H1 (cell line): ENCODE measurements around the gene PPP1R3E. TPM values are rescaled to one million over a fixed set of nuclear protein-coding genes. Genes with fewer than 3 reads are reported as not detected.

Source experiments
- CTCF ChIA-PET: fragments of 300-600 bp; sonication (Branson Sonifier 250); formaldehyde crosslinking; loops from one replicate; lab custom pipeline; 2021; ENCODE audit not compliant: partially characterized antibody; lab: Charles Lee
- POLR2A ChIA-PET: fragments of 300-600 bp; sonication (Branson Sonifier 250); formaldehyde crosslinking; loops from one replicate; lab custom pipeline; 2021; ENCODE audit warnings: inconsistent platforms; ENCODE audit not compliant: partially characterized antibody; lab: Charles Lee
- DNase-seq, 2 experiments: peaks; one replicate each; pipeline versions ENCODE4 v3.0.0 to v3.0.0-alpha.2; 2010 to 2022; ENCODE audit warnings: low spot score in 2 of 2, low read depth in 1 of 2, mixed read lengths in 1 of 2
- FAIRE-seq: peaks from 2 replicates; lab custom pipeline; 2011; peaks lifted over from hg19 to GRCh38; lab: Jason Lieb, UNC
- H2AFZ ChIP-seq: 2 replicates; pipeline ENCODE4 v1.8.1; 2012; ENCODE audit warnings: low read length, inconsistent platforms
- H2AK5ac ChIP-seq: 2 replicates; pipeline ENCODE4 v1.6.1; 2013; ENCODE audit warnings: low read depth, low read length
- H2BK120ac ChIP-seq: replicated peaks from 2 replicates; pipeline ENCODE3; 2013; ENCODE audit warnings: low read depth, low read length, inconsistent platforms
- H2BK12ac ChIP-seq: 2 replicates; pipeline ENCODE4 v1.6.1; 2013; ENCODE audit warnings: low read depth, low read length
- H2BK15ac ChIP-seq: 2 replicates; pipeline ENCODE4 v1.6.1; 2013; ENCODE audit warnings: low read length
- H2BK20ac ChIP-seq: 2 replicates; pipeline ENCODE4 v1.6.1; 2013; ENCODE audit warnings: low read length
- H2BK5ac ChIP-seq: 2 replicates; pipeline ENCODE4 v1.6.1; 2013; ENCODE audit warnings: low read depth, low read length
- H3K14ac ChIP-seq: 2 replicates; pipeline ENCODE4 v1.6.1; 2013; ENCODE audit warnings: inconsistent platforms; ENCODE audit not compliant: insufficient read length
- H3K18ac ChIP-seq: 2 replicates; pipeline ENCODE4 v1.6.1; 2013; ENCODE audit warnings: low read length; ENCODE audit errors: extremely low read depth
- H3K23ac ChIP-seq: 2 replicates; pipeline ENCODE4 v1.6.1; 2013; ENCODE audit warnings: inconsistent platforms; ENCODE audit not compliant: insufficient read length
- H3K23me2 ChIP-seq: 2 replicates; pipeline ENCODE4 v1.6.1; 2013; ENCODE audit warnings: low read depth, low read length
- H3K27ac ChIP-seq: 2 replicates; pipeline ENCODE4 v1.6.1; 2011; ENCODE audit warnings: low read depth, low read length, inconsistent platforms
- H3K27me3 ChIP-seq, 4 experiments: replicated peaks in 1 of 4; 1 replicate in 1 of 4; 2 replicates in 3 of 4; pipeline versions ENCODE4 v1.6.1 to v1.8.1; 2011 to 2013; ENCODE audit warnings: low read length in 3 of 4, mild to moderate bottlenecking in 3 of 4, inconsistent platforms in 2 of 4, mixed read lengths in 2 of 4, moderate library complexity in 1 of 4; ENCODE audit not compliant: control insufficient read depth in 3 of 4, insufficient read depth in 3 of 4; ENCODE audit errors: extremely low read depth in 1 of 4
- H3K36me3 ChIP-seq, 4 experiments: 2 replicates each; pipeline versions ENCODE4 v1.6.1 to v1.8.1; 2011 to 2013; ENCODE audit warnings: mild to moderate bottlenecking in 4 of 4, low read length in 3 of 4, moderate library complexity in 2 of 4, control low read depth in 1 of 4, inconsistent platforms in 1 of 4; ENCODE audit not compliant: insufficient read depth in 4 of 4, control insufficient read depth in 2 of 4
- H3K4ac ChIP-seq: replicated peaks from 2 replicates; pipeline ENCODE3; 2013; ENCODE audit warnings: low read length, low read depth, mixed read lengths, inconsistent platforms; ENCODE audit not compliant: insufficient read length
- H3K4me1 ChIP-seq, 4 experiments: replicated peaks in 1 of 4; 1 replicate in 1 of 4; 2 replicates in 3 of 4; pipeline versions ENCODE4 v1.6.1 to v1.8.1; 2011 to 2013; ENCODE audit warnings: low read length in 3 of 4, inconsistent platforms in 2 of 4, mixed read lengths in 1 of 4; ENCODE audit not compliant: insufficient read depth in 4 of 4, control insufficient read depth in 3 of 4
- H3K4me2 ChIP-seq, 2 experiments: 2 replicates each; pipeline versions ENCODE4 v1.6.1 to v1.8.1; 2011 to 2013; ENCODE audit warnings: low read depth in 2 of 2, low read length in 2 of 2, control low read depth in 1 of 2, inconsistent platforms in 1 of 2, mild to moderate bottlenecking in 1 of 2; ENCODE audit not compliant: insufficient read depth in 1 of 2
- H3K4me3 ChIP-seq, 4 experiments: fragments of 200-600, 300-600 bp in 1 of 4; sonication (generic), shearing (Covaris generic), sonication (Bioruptor Twin) in 1 of 4; 2 replicates each; pipeline versions ENCODE4 v1.5.1 to v1.8.1; 2011 to 2016; ENCODE audit warnings: low read length in 4 of 4, low read depth in 3 of 4, control low read depth in 2 of 4, inconsistent platforms in 2 of 4, mild to moderate bottlenecking in 2 of 4, mixed read lengths in 1 of 4, moderate library complexity in 1 of 4; ENCODE audit not compliant: insufficient read depth in 2 of 4; ENCODE audit errors: extremely low read depth in 1 of 4
- H3K56ac ChIP-seq: replicated peaks from 2 replicates; pipeline ENCODE3; 2013; ENCODE audit warnings: low read depth, mild to moderate bottlenecking, mixed read lengths, low read length, inconsistent platforms; ENCODE audit not compliant: insufficient read length
- H3K79me1 ChIP-seq: 2 replicates; pipeline ENCODE4 v1.6.1; 2013; ENCODE audit warnings: low read depth, low read length, control low read depth
- H3K79me2 ChIP-seq, 2 experiments: 2 replicates each; pipeline versions ENCODE4 v1.6.1 to v1.8.1; 2012 to 2013; ENCODE audit warnings: low read length in 2 of 2, mild to moderate bottlenecking in 2 of 2, inconsistent platforms in 1 of 2; ENCODE audit not compliant: insufficient read depth in 2 of 2, control insufficient read depth in 1 of 2
- H3K9ac ChIP-seq, 4 experiments: replicated peaks in 1 of 4; 1 replicate in 1 of 4; 2 replicates in 3 of 4; pipeline versions ENCODE4 v1.6.1 to v1.8.1; 2011 to 2013; ENCODE audit warnings: low read depth in 3 of 4, low read length in 3 of 4, control low read depth in 2 of 4, mild to moderate bottlenecking in 2 of 4, moderate library complexity in 2 of 4, inconsistent platforms in 1 of 4; ENCODE audit errors: extremely low read depth in 1 of 4
- H3K9me3 ChIP-seq, 2 experiments: 2 replicates each; pipeline versions ENCODE4 v1.6.1 to v1.8.1; 2012 to 2013; ENCODE audit warnings: mild to moderate bottlenecking in 2 of 2, moderate library complexity in 2 of 2, control low read depth in 1 of 2, inconsistent platforms in 1 of 2, low read depth in 1 of 2, low read length in 1 of 2, mixed read lengths in 1 of 2; ENCODE audit not compliant: insufficient read depth in 2 of 2
- H4K20me1 ChIP-seq, 2 experiments: replicated peaks in 1 of 2; 2 replicates each; pipeline versions ENCODE3 to v1.8.1; 2011 to 2013; ENCODE audit warnings: inconsistent platforms in 2 of 2, low read length in 2 of 2, mild to moderate bottlenecking in 1 of 2; ENCODE audit not compliant: insufficient read depth in 2 of 2, control insufficient read depth in 1 of 2
- H4K5ac ChIP-seq: 2 replicates; pipeline ENCODE4 v1.6.1; 2013; ENCODE audit warnings: low read length, low read depth, mixed read lengths, inconsistent platforms; ENCODE audit not compliant: insufficient read length
- H4K8ac ChIP-seq: 2 replicates; pipeline ENCODE4 v1.8.0; 2013; ENCODE audit warnings: mild to moderate bottlenecking, moderate library complexity, low read length, inconsistent platforms; ENCODE audit not compliant: insufficient read depth; ENCODE audit errors: extremely low read depth
- H4K91ac ChIP-seq: replicated peaks from 2 replicates; pipeline ENCODE3; 2013; ENCODE audit warnings: low read length, mixed read lengths, inconsistent platforms; ENCODE audit not compliant: insufficient read length
- BACH1 ChIP-seq: IDR thresholded peaks from 2 replicates; pipeline ENCODE4 v1.6.1; 2012; ENCODE audit warnings: low read length, improper control_type of control experiment
- JUN ChIP-seq: IDR thresholded peaks from 2 replicates; pipeline ENCODE4 v1.6.1; 2011; ENCODE audit warnings: low read depth, mild to moderate bottlenecking, improper control_type of control experiment, low read length
- RXRA ChIP-seq: IDR thresholded peaks from 2 replicates; pipeline ENCODE4 v1.6.1; 2011; ENCODE audit warnings: low read depth, mild to moderate bottlenecking, low read length, moderate library complexity; ENCODE audit not compliant: insufficient read depth
- TEAD4 ChIP-seq: IDR thresholded peaks from 2 replicates; pipeline ENCODE4 v1.6.1; 2012; ENCODE audit warnings: low read depth, low read length, inconsistent platforms, mixed read lengths
- WGBS, 2 experiments: shearing (Covaris generic) in 1 of 2; methylation state at CpG; one replicate each; pipeline versions ENCODE4 v1.1.6 to v1.1.7; 2013 to 2015; ENCODE audit warnings: low lambda C conversion rate in 2 of 2, mixed read lengths in 2 of 2, inconsistent platforms in 1 of 2, low coverage in 1 of 2, missing lambda C conversion rate in 1 of 2; ENCODE audit not compliant: insufficient replicate concordance in 2 of 2, insufficient coverage in 1 of 2, insufficient read length in 1 of 2; ENCODE audit errors: extremely low coverage in 1 of 2, missing lambda C conversion rate in 1 of 2; 5-methylcytosine and 5-hydroxymethylcytosine counted together
- polyA plus RNA-seq, 7 experiments: library from polyadenylated mRNA; depleted of rRNA in 3 of 7; stranded (reverse) in 5 of 7; unstranded in 2 of 7; fragments of >200 nt in 5 of 7; fragments of 200-250 nt in 2 of 7; gene quantifications; 1 replicate in 5 of 7; 2 replicates in 1 of 7; 4 replicates in 1 of 7; pipeline versions ENCODE4 v1.2.1 to v1.2.3, GENCODE V29; 2011 to 2013; ENCODE audit warnings: missing spikeins in 2 of 7, mixed read lengths in 2 of 7
- total RNA-seq: library from RNA; stranded (reverse); fragmentation: NEBNext Ultra II Directional; extraction: Animal tissue kit (Norgen Biotek cat#: 25700); gene quantifications from 2 replicates; pipeline ENCODE4 v1.2.1, GENCODE V29; 2021
- TF ChIP-seq, protein P1 (sequence below): IDR thresholded peaks from 2 replicates; pipeline ENCODE4 v1.6.1; 2012; ENCODE audit warnings: low read length, inconsistent platforms

Gene PPP1R3E
- total and polyA plus RNA-seq, 2 of the 8 experiments (the other 6 are each of a cell fraction or from before 2014, with no cell fraction given): 4.4 to 4.7 TPM

DNA sequence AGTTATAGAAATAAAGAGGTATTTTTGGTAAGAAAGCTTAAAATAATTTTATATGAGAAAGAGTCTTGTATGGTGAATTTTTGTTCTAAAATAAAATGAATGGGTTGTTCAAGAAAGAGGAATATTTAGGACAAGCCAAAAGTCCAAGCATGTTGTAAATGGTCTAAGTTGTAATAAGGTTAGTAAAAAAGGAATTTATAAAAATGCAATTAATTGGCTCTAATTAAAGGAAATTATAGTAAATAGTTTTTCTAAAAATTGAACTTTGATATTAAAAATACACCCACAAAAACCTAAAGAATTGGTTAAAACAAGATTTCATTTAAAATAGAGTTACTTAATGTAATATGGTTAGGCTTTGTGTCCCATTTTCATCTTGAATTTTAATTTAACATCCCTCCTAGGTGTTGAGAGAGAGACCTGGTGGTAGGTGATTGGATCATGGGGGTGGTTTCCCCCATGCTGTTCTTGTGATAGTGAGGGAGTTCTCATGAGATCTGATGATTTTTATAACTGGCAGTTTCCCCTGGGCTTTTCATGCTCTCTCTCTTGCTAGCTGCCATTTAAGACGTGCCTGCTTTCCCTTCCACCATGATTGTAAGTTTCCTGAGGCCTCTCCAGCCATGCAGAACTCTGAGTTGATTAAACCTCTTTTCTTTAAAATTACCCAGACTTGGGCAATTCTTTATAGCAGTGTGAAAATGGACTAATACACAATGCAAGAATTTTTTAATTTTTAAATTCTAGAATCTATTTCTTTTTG lies 37.0 kb upstream of the PPP1R3E start:
- no peaks in the 10 kb centered on the region for H3K4me1 ChIP-seq
- no peak overlapping the region for H4K91ac ChIP-seq
- H3K4ac ChIP-seq: no peak overlapping the region
- no peaks in the 10 kb centered on the region for H3K79me2 ChIP-seq
- no peak for DNase-seq
- POLR2A ChIA-PET: no interaction called here
- no peak overlapping the region for H2BK20ac ChIP-seq
- TF ChIP-seq RXRA (no peak), TEAD4 (no peak), BACH1 (no peak), JUN (no peak)
- TF ChIP-seq, protein P1, sequence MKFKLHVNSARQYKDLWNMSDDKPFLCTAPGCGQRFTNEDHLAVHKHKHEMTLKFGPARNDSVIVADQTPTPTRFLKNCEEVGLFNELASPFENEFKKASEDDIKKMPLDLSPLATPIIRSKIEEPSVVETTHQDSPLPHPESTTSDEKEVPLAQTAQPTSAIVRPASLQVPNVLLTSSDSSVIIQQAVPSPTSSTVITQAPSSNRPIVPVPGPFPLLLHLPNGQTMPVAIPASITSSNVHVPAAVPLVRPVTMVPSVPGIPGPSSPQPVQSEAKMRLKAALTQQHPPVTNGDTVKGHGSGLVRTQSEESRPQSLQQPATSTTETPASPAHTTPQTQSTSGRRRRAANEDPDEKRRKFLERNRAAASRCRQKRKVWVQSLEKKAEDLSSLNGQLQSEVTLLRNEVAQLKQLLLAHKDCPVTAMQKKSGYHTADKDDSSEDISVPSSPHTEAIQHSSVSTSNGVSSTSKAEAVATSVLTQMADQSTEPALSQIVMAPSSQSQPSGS: no peak
- no peak overlapping the region for H2BK12ac ChIP-seq
- H4K8ac ChIP-seq: no peak overlapping the region
- H3K36me3 ChIP-seq: no peaks in the 10 kb centered on the region
- no peak overlapping the region for H3K27ac ChIP-seq
- H3K4me2 ChIP-seq: no peak overlapping the region
- H3K4me3 ChIP-seq: no peak overlapping the region
- H2BK120ac ChIP-seq: no peak overlapping the region
- no peak overlapping the region for H2AK5ac ChIP-seq
- H4K5ac ChIP-seq: no peak overlapping the region
- H3K18ac ChIP-seq: no peak overlapping the region
- H3K9me3 ChIP-seq: peaks cover 5 to 30% of the 10 kb centered on the region in 2 experiments
- 80% methylated on average over 1 of the region's 1 CpG; no CpG with 5 or more reads in 1 of the 2 experiments for WGBS, 2 experiments
- no peak overlapping the region for H2BK5ac ChIP-seq
- CTCF ChIA-PET: interaction anchor here (0.8 to 2.7 kb wide), 5 partner anchors 9 to 102 kb away, joined by 3 to 10 read pairs (median 3); no protein-coding TSS in a partner anchor
- FAIRE-seq: no peak
- no peak overlapping the region for H3K14ac ChIP-seq
- no peak overlapping the region for H3K23ac ChIP-seq
- no peak overlapping the region for H2BK15ac ChIP-seq
- H2AFZ ChIP-seq: no peak overlapping the region
- no peaks in the 10 kb centered on the region for H3K79me1 ChIP-seq
- H3K56ac ChIP-seq: no peak overlapping the region
- no peaks in the 10 kb centered on the region for H3K27me3 ChIP-seq
- no peak overlapping the region for H3K9ac ChIP-seq
- no peaks in the 10 kb centered on the region for H3K23me2 ChIP-seq
- no peaks in the 10 kb centered on the region for H4K20me1 ChIP-seq
